ENCODE measurements around the gene GNA12. TPM values are rescaled to one million over a fixed set of nuclear protein-coding genes. Genes with fewer than 3 reads are reported as not detected.

The GNA12 gene
- total and polyA plus RNA-seq, 12 donors: 8.2 to 65.1 (median 42.9) TPM

DNA sequence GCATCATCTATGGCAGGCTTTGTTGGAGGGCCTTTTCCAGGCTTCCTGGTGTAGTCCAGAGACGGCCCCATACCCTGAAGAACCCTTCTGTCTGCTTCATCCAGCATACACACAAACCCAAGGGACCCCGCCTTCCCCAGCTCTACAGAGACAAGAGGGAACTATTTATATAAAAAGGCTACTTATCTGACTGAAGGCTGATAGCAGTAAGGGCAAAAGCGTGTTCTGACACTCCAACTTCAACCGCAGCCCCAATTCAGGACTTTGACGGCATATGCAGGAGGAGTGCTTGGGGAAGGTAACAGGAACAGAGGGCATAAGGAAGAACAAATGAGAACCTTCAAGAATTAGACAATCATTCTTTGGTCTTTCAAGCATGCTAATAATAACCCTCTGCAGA, 21.0 kb downstream of the GNA12 start:
- peak overlapping the region in 3 of 5 donors; percentile 27 to 77 (median 72) for H3K27ac ChIP-seq
- no peaks in the 10 kb centered on the region for H3K27me3 ChIP-seq
- H3K4me3 ChIP-seq: no peak overlapping the region
- no peaks in the 10 kb centered on the region for H3K9me3 ChIP-seq (replicated peaks in 1 of 3)
- peak in 1 of 7 donors; percentile 49 for DNase-seq
- TF ChIP-seq, protein P1, sequence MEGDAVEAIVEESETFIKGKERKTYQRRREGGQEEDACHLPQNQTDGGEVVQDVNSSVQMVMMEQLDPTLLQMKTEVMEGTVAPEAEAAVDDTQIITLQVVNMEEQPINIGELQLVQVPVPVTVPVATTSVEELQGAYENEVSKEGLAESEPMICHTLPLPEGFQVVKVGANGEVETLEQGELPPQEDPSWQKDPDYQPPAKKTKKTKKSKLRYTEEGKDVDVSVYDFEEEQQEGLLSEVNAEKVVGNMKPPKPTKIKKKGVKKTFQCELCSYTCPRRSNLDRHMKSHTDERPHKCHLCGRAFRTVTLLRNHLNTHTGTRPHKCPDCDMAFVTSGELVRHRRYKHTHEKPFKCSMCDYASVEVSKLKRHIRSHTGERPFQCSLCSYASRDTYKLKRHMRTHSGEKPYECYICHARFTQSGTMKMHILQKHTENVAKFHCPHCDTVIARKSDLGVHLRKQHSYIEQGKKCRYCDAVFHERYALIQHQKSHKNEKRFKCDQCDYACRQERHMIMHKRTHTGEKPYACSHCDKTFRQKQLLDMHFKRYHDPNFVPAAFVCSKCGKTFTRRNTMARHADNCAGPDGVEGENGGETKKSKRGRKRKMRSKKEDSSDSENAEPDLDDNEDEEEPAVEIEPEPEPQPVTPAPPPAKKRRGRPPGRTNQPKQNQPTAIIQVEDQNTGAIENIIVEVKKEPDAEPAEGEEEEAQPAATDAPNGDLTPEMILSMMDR (IDR thresholded peaks at IDR 0.05): no peak
- no peak for TF ChIP-seq POLR2A (IDR thresholded peaks at IDR 0.05)
- 64 to 79% (median 72%) methylated on average over 5 of the region's 5 CpGs for WGBS, 4 donors
- intact Hi-C loops (cut with DNase I): loop anchor here in 1 of 2 donors (2.0 kb wide), 1 partner anchor 26 kb away; no protein-coding TSS in a partner anchor
- H3K36me3 ChIP-seq (replicated peaks in 1 of 2): no peaks in the 10 kb centered on the region
- peaks cover 19 to 58% of the 10 kb centered on the region in 2 donors for H3K4me1 ChIP-seq (replicated peaks in 1 of 2)

DNA sequence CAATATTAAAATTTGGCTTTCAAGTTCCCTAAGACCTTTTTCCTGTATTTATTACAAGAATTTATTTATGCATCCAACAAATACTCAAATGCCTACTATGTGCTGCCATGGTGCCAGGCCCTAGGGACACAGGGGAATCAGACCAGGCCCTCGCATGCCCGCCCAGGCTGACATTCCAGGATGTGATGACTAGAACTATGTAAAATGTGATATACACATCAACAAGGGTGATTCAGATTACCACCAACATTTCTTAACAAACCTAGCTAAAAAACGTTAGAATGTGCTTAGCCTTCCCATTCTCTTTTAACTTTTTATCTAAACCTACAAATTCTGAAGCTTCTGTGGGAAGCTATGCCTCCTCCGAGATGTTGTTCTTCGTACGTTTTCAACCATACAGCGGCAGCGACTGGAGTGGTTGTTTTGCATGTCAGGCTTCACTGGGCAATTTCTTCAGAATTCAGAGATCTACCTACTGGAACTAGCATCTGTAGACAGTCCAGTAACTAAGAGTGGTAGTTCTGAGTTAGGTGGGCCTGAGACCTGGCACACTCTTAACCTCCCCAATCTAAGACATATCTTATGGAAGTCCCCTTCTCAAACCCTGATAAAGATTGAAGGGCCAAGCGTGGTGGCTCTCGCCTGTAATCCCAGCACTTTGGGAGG, 22.1 kb downstream of the GNA12 start:
- WGBS, 4 donors: 86 to 90% (median 89%) methylated on average over 10 of the region's 10 CpGs
- Histone ChIP-seq H3K36me3 (replicated peaks in 1 of 2) (no peaks in the 10 kb centered on the region), H3K4me3 (no peak overlapping the region), H3K4me1 (replicated peaks in 1 of 2) (peaks cover 24 to 65% of the 10 kb centered on the region in 2 donors), H3K27me3 (no peaks in the 10 kb centered on the region), H3K9me3 (replicated peaks in 1 of 3) (no peaks in the 10 kb centered on the region), H3K27ac (peak overlapping the region in 2 of 5 donors; percentile 72 to 77)
- peak in 2 of 7 donors; percentile 33 to 58 for DNase-seq
- intact Hi-C loops (cut with DNase I): loop anchor here in 1 of 2 donors (2.0 kb wide), 1 partner anchor 25 kb away; no protein-coding TSS in a partner anchor
- TF ChIP-seq POLR2A (IDR thresholded peaks at IDR 0.05): no peak
- TF ChIP-seq, protein P1 (IDR thresholded peaks at IDR 0.05): no peak

DNA sequence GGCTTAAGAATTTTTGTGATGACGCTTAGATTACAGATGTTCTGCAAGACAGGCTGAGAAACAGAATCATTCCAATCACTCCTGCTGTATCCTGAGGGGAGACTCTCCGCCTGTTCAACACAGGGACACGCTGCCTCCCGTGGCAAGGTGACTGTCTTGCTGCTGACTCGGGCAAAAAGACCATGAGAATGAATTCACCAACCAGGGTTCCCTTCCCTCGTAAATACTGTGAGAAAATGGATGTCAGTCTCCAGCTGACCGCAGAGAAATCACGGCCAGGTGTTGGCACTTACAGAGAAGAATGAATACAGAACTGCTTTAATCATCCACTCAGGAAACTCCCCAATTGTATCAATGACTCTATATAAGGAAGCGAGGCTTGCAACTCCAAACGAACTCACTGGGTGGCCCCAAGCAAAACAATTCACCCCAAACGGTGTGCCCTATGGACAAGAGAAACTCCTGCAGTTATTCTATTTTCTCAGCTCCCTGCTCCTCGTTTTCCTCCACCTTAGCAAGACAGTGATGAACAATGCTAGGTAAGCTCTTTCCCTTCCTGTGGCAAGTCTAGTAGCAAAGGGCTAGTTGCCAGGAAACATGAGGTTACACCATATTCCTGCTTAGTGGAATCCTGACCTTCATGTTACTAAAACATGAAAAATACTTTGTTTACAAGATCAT, 22.8 kb downstream of the GNA12 start:
- DNase-seq: peak in 4 of 7 donors; percentile 40 to 63 (median 46)
- intact Hi-C loops (cut with DNase I): no loop called here
- no peaks in the 10 kb centered on the region for H3K36me3 ChIP-seq (replicated peaks in 1 of 2)
- peak overlapping the region in 3 of 5 donors; percentile 77 to 78 (median 77) for H3K27ac ChIP-seq
- TF ChIP-seq, protein P1 (IDR thresholded peaks at IDR 0.05): no peak
- TF ChIP-seq POLR2A (IDR thresholded peaks at IDR 0.05): no peak
- no peaks in the 10 kb centered on the region for H3K27me3 ChIP-seq
- WGBS, 4 donors: 66 to 71% (median 68%) methylated on average over 12 of the region's 12 CpGs
- peaks cover 24 to 65% of the 10 kb centered on the region in 2 donors for H3K4me1 ChIP-seq (replicated peaks in 1 of 2)
- no peak overlapping the region for H3K4me3 ChIP-seq
- no peaks in the 10 kb centered on the region for H3K9me3 ChIP-seq (replicated peaks in 1 of 3)

DNA sequence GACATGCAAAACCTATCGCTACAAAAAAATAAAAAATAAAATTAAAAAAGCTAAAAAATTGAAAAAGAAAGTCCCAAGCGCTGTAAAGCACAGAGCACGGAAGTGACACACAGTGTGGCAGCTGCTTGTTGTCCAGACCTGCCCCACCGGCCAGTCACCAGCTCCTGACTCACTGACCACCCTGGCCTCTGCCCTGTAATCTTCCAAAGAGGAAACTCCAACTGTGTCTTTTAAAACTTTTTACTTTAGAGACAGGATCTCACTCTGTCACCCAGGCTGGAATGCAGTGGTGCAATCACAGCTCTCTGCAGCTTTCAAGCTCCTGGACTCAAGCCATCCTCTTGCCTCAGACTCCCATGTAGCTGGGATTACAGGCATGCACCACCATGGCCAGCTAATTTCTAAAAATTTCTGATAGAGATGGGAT, 23.6 kb downstream of the GNA12 start:
- no peaks in the 10 kb centered on the region for H3K9me3 ChIP-seq (replicated peaks in 1 of 3)
- TF ChIP-seq POLR2A (IDR thresholded peaks at IDR 0.05): no peak
- TF ChIP-seq, protein P1 (IDR thresholded peaks at IDR 0.05): no peak
- H3K27ac ChIP-seq: peak overlapping the region in 3 of 5 donors; percentile 77 to 78 (median 77)
- WGBS, 4 donors: 70 to 77% (median 73%) methylated on average over 4 of the region's 4 CpGs
- intact Hi-C loops (cut with DNase I): no loop called here
- H3K36me3 ChIP-seq (replicated peaks in 1 of 2): no peaks in the 10 kb centered on the region
- peak; percentile 51 to 95 (median 90) for DNase-seq
- no peak overlapping the region for H3K4me3 ChIP-seq
- peaks cover 24 to 65% of the 10 kb centered on the region in 2 donors for H3K4me1 ChIP-seq (replicated peaks in 1 of 2)
- H3K27me3 ChIP-seq: no peaks in the 10 kb centered on the region

All from adrenal gland (tissue), 12 donors.